ENCODE data around the gene NAXD. TPM values are rescaled to one million over a fixed set of nuclear protein-coding genes. Genes with fewer than 3 reads are reported as not detected.
A peak's percentile ranks its signal among the peaks of the same experiment; 100 is the strongest.

The NAXD gene
- total and polyA plus RNA-seq, 2 experiments from 2014 or later, result 16.9 to 18.5 TPM

DNA sequence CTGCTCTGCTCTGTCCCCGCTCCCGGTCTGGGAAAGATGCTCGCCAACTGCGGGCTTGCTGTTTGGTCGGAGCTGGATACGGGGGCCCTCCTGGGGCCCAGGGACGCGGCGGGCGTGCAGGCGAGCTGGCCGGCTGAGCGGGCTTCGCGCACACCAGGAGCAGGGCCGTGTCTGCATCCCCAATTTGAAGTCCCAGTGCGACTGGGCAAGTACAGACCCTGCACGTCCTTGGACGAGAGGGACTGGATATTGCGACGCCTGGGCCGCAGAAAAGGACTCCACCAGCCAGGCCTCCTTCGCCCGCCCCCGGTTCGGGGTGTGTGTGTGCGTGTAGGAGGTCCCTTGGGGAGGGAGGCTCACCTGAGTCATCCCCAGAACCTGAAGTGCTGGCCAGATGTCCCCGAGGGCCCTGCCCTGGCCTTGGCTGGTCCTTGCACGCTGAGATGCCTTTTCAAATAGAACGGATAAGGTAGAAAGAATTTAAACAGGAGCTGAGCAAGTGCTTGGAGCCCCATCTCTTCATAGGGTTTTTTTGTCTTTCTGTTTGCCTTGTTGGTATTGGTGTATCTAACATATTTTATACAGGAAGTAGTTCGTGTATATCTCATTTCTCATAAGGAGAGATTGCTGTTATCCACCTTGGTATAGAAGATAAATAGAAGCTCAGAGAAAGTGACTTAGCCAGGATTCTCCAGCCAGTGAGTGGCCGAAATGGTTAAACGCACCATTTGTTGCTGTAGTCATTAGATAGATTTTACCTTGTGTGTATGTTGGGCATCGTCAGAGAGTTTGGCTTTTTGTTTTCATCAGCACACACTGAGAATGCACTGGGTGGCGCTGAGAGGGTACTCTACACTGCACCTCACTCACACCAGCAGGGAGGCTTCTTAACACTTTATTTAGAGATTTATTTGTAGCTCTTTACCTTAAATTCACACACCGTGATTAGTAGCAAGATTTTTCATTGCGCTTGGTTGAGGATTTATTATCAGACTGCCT, 1.1 kb downstream of the NAXD start:
- Histone ChIP-seq H3K4me2 (peak overlapping the region; percentile 84), H3K36me3 (ENCODE audit: insufficient read depth) (no peaks in the 10 kb centered on the region), H3K4me3 (peak overlapping the region; percentile 86), H3K27me3 (ENCODE audit: insufficient read depth) (no peaks in the 10 kb centered on the region), H3K79me2 (replicated peaks; ENCODE audit: insufficient read depth) (peaks cover 55% of the 10 kb centered on the region), H3F3A (replicated peaks; ENCODE audit: low read depth) (0 out of 2 replicates have a peak, but pooled peaks cover 3% of the 10 kb centered on the region), H2AFZ (0 out of 2 replicates have a peak overlapping the region, but pooled peaks have one; percentile 70), H3K27ac (ENCODE audit: low read depth) (no peak overlapping the region), H3K9me2 (ENCODE audit: insufficient read depth) (peaks cover 11% of the 10 kb centered on the region), H4K20me1 (replicated peaks; ENCODE audit: insufficient read depth) (peaks cover 29% of the 10 kb centered on the region), H3K4me1 (ENCODE audit: insufficient read depth) (peaks cover 16% of the 10 kb centered on the region)
- Mint-ChIP-seq H3K4me1 (peaks cover 25% of the 10 kb centered on the region), H3K36me3 (ENCODE audit: low read depth) (peaks cover 3% of the 10 kb centered on the region; the same call in 1 of the 3 replicates), H3K27ac (no peak overlapping the region), H3K4me3 (peak overlapping the region; percentile 89), H3K9me3 (peaks cover 15% of the 10 kb centered on the region; the same call in 2 of the 3 replicates), H3K27me3 (ENCODE audit: insufficient read depth, low read depth, poor library complexity) (peaks cover 13% of the 10 kb centered on the region)
- TF ChIP-seq NANOG (IDR thresholded peaks at IDR 0.05; ENCODE audit: borderline replicate concordance) (no peak), ZNF114 (CRISPR knock-in tag; IDR thresholded peaks at IDR 0.05) (no peak), JUNB (IDR thresholded peaks at IDR 0.05; ENCODE audit: unreplicated experiment) (no peak), EZH2phosphoT487 (IDR thresholded peaks at IDR 0.05; ENCODE audit: unreplicated experiment) (no peak)
- TF ChIP-seq, protein P1, sequence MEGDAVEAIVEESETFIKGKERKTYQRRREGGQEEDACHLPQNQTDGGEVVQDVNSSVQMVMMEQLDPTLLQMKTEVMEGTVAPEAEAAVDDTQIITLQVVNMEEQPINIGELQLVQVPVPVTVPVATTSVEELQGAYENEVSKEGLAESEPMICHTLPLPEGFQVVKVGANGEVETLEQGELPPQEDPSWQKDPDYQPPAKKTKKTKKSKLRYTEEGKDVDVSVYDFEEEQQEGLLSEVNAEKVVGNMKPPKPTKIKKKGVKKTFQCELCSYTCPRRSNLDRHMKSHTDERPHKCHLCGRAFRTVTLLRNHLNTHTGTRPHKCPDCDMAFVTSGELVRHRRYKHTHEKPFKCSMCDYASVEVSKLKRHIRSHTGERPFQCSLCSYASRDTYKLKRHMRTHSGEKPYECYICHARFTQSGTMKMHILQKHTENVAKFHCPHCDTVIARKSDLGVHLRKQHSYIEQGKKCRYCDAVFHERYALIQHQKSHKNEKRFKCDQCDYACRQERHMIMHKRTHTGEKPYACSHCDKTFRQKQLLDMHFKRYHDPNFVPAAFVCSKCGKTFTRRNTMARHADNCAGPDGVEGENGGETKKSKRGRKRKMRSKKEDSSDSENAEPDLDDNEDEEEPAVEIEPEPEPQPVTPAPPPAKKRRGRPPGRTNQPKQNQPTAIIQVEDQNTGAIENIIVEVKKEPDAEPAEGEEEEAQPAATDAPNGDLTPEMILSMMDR (conservative IDR thresholded peaks at IDR 0.05; ENCODE audit: low read depth in 2 of 2), result peak in 1 of 2 experiments; percentile 24; a peak in 3 of 4 replicates
- ATAC-seq (peak; percentile 47), DNase-seq (ENCODE audit: low spot score) (peak; percentile 51)

DNA sequence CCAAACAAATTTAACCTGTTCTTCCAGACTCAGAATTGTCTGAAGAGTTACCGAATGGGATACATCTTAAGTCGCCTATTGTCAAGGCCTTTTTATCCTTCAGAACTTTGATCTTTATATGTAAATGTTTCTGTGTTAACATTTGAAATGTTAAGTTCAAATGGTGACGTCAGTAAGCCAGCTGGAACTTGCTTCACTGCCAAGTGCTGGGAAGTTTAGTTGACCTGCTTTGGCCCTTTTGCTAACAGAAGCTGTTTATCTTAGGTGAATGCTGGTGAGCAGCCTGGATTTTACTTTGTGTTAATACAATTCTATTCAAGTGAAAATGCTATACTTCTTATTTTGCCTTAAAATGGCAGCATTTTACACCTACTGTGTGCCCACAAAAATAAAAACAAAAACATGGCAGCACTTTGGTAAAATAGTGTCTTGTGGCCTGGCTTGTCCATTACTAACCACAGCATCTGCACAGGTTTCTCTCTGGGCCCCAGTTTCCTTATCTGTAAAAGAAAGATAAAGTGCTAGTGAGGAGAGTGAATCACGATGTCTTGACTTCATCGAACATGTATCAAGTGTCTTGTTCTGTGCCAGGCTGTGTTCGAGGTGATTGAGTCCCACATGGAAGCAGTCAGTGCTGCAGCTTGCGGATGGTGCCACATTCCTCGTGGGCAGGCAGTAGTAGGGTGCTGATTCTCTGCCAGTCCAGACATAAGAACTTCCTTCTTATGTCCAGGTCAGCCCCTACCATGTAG, 2.2 kb downstream of the NAXD start:
- H3K4me1 Mint-ChIP-seq, result peaks cover 25% of the 10 kb centered on the region
- H4K20me1 ChIP-seq (replicated peaks; ENCODE audit: insufficient read depth), result peaks cover 37% of the 10 kb centered on the region
- ATAC-seq (peak; percentile 5; the same call in 2 of the 3 replicates), DNase-seq (ENCODE audit: low spot score) (peak; percentile 65)
- peaks cover 15% of the 10 kb centered on the region; the same call in 2 of the 3 replicates for H3K9me3 Mint-ChIP-seq
- H3K4me3 ChIP-seq, result no peak overlapping the region
- no peak for TF ChIP-seq STAT1 (IDR thresholded peaks at IDR 0.05; ENCODE audit: unreplicated experiment)
- TF ChIP-seq EZH2 (IDR thresholded peaks at IDR 0.05; ENCODE audit: low read depth, unreplicated experiment), result no peak
- TF ChIP-seq JUNB (IDR thresholded peaks at IDR 0.05; ENCODE audit: unreplicated experiment), result no peak
- TF ChIP-seq CREB1 (CRISPR knock-in tag; IDR thresholded peaks at IDR 0.05; ENCODE audit: low read depth), result peak; percentile 82
- TF ChIP-seq, protein P1 (conservative IDR thresholded peaks at IDR 0.05; ENCODE audit: low read depth in 2 of 2), result no peak
- TF ChIP-seq, protein P2, sequence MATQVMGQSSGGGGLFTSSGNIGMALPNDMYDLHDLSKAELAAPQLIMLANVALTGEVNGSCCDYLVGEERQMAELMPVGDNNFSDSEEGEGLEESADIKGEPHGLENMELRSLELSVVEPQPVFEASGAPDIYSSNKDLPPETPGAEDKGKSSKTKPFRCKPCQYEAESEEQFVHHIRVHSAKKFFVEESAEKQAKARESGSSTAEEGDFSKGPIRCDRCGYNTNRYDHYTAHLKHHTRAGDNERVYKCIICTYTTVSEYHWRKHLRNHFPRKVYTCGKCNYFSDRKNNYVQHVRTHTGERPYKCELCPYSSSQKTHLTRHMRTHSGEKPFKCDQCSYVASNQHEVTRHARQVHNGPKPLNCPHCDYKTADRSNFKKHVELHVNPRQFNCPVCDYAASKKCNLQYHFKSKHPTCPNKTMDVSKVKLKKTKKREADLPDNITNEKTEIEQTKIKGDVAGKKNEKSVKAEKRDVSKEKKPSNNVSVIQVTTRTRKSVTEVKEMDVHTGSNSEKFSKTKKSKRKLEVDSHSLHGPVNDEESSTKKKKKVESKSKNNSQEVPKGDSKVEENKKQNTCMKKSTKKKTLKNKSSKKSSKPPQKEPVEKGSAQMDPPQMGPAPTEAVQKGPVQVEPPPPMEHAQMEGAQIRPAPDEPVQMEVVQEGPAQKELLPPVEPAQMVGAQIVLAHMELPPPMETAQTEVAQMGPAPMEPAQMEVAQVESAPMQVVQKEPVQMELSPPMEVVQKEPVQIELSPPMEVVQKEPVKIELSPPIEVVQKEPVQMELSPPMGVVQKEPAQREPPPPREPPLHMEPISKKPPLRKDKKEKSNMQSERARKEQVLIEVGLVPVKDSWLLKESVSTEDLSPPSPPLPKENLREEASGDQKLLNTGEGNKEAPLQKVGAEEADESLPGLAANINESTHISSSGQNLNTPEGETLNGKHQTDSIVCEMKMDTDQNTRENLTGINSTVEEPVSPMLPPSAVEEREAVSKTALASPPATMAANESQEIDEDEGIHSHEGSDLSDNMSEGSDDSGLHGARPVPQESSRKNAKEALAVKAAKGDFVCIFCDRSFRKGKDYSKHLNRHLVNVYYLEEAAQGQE (IDR thresholded peaks at IDR 0.05; ENCODE audit: unreplicated experiment), result no peak
- no peak for TF ChIP-seq NANOG (IDR thresholded peaks at IDR 0.05; ENCODE audit: borderline replicate concordance)
- H3K9me2 ChIP-seq (ENCODE audit: insufficient read depth), result peaks cover 11% of the 10 kb centered on the region
- H3K27ac Mint-ChIP-seq, result no peak overlapping the region
- H3K27me3 Mint-ChIP-seq (ENCODE audit: insufficient read depth, low read depth, poor library complexity), result peaks cover 8% of the 10 kb centered on the region
- 0 out of 2 replicates have a peak, but pooled peaks cover 3% of the 10 kb centered on the region for H3F3A ChIP-seq (replicated peaks; ENCODE audit: low read depth)
- H3K4me1 ChIP-seq (ENCODE audit: insufficient read depth), result peaks cover 14% of the 10 kb centered on the region
- no peak overlapping the region for H3K27ac ChIP-seq (ENCODE audit: low read depth)
- H3K36me3 Mint-ChIP-seq (ENCODE audit: low read depth), result peaks cover 3% of the 10 kb centered on the region; the same call in 2 of the 3 replicates
- H3K4me2 ChIP-seq, result peak overlapping the region; percentile 84
- no peaks in the 10 kb centered on the region for H3K27me3 ChIP-seq (ENCODE audit: insufficient read depth)
- no peak overlapping the region for H2AFZ ChIP-seq
- H3K4me3 Mint-ChIP-seq, result peak overlapping the region; percentile 89
- no peaks in the 10 kb centered on the region for H3K36me3 ChIP-seq (ENCODE audit: insufficient read depth)
- H3K79me2 ChIP-seq (replicated peaks; ENCODE audit: insufficient read depth), result peaks cover 66% of the 10 kb centered on the region

All from GM23338 (cell line).